K562 (cell line): Measurements from ENCODE around the gene PRSS50. TPM values are rescaled to one million over a fixed set of nuclear protein-coding genes. Genes with fewer than 3 reads are reported as not detected.

ENCODE experiments used
- ATAC-seq: fragments of 200-7000 bp; cut with Tn5 transposase; 3 replicates; pipeline ENCODE4 v1.9.1; 2020; ENCODE audit warnings: moderate library complexity
- BruUV-seq: library from RNA; stranded (reverse); fragments of 400-500 nt; replicated peaks from 2 replicates; lab custom pipeline; 2021; lab: Mats Ljungman, UMichigan
- CTCF ChIA-PET: fragments of 300-600 bp; formaldehyde crosslinking; extraction: SDS; loops from one replicate; lab custom pipeline; 2021; ENCODE audit warnings: low intra/inter-chr PET ratio; lab: Yijun Ruan, JAX
- POLR2A ChIA-PET: fragments of 300-600, 350-650 bp; sonication (Branson Sonifier 250); formaldehyde crosslinking; extraction: SDS; loops from one replicate; lab custom pipeline; 2021; ENCODE audit warnings: antibody characterized with exemption, inconsistent platforms; lab: Yijun Ruan, JAX
- DNase-seq, 4 experiments: peaks; one replicate each; pipeline versions ENCODE4 v3.0.0 to v3.0.0-alpha.2; 2011 to 2018; ENCODE audit warnings: low spot score in 3 of 4, mixed read lengths in 3 of 4; ENCODE audit errors: extremely low read depth in 1 of 4
- FAIRE-seq: peaks from 2 replicates; lab custom pipeline; 2011; peaks lifted over from hg19 to GRCh38; lab: Jason Lieb, UNC
- H2AFZ ChIP-seq: 2 replicates; pipeline ENCODE4 v1.6.0; 2011; ENCODE audit warnings: low read depth, low read length, control low read depth, inconsistent platforms
- H3K27ac ChIP-seq: fragments of 200-600 bp; 3 replicates; pipeline ENCODE4 v1.8.0; 2011; ENCODE audit warnings: low read depth, mild to moderate bottlenecking, control low read depth, inconsistent platforms, low read length, moderate library complexity, mixed read lengths; ENCODE audit errors: extremely low read depth
- H3K27me3 ChIP-seq, 2 experiments: fragments of 300-600 bp in 1 of 2; 2 replicates in 1 of 2; 3 replicates in 1 of 2; pipeline versions ENCODE4 v1.6.0 to v1.8.0; 2011; ENCODE audit warnings: inconsistent platforms in 2 of 2, low read length in 2 of 2, mild to moderate bottlenecking in 1 of 2, mixed read lengths in 1 of 2, moderate library complexity in 1 of 2; ENCODE audit not compliant: control insufficient read depth in 2 of 2, insufficient read depth in 2 of 2
- H3K36me3 ChIP-seq: fragments of 300-600 bp; 3 replicates; pipeline ENCODE4 v1.8.0; 2011; ENCODE audit warnings: mild to moderate bottlenecking, low read length, inconsistent platforms; ENCODE audit not compliant: control insufficient read depth, insufficient read depth
- H3K4me1 ChIP-seq, 2 experiments: fragments of 200-600 bp in 1 of 2; replicated peaks in 1 of 2; 2 replicates in 1 of 2; 3 replicates in 1 of 2; pipeline versions ENCODE4 v1.5.1 to v1.8.0; 2011; ENCODE audit warnings: inconsistent platforms in 2 of 2, low read length in 2 of 2, mild to moderate bottlenecking in 1 of 2, mixed read lengths in 1 of 2, moderate library complexity in 1 of 2; ENCODE audit not compliant: control insufficient read depth in 2 of 2, insufficient read depth in 2 of 2
- H3K4me2 ChIP-seq: 2 replicates; pipeline ENCODE4 v1.6.1; 2011; ENCODE audit warnings: low read length, control low read depth, inconsistent platforms, mixed read lengths; ENCODE audit not compliant: insufficient read depth
- H3K4me3 ChIP-seq: fragments of 200-600 bp; sonication (generic), shearing (Covaris generic); 2 replicates; pipeline ENCODE4 v1.5.1; 2016; ENCODE audit warnings: control low read depth, inconsistent platforms
- H3K79me2 ChIP-seq: fragments of 200-600 bp; 3 replicates; pipeline ENCODE4 v1.8.0; 2011; ENCODE audit warnings: low read length, inconsistent platforms; ENCODE audit not compliant: control insufficient read depth, insufficient read depth
- H3K9ac ChIP-seq, 2 experiments: 2 replicates each; pipeline versions ENCODE4 v1.6.0 to v1.6.1; 2011; ENCODE audit warnings: low read depth in 2 of 2, low read length in 2 of 2, control low read depth in 1 of 2, inconsistent platforms in 1 of 2, mild to moderate bottlenecking in 1 of 2, mixed read lengths in 1 of 2; ENCODE audit not compliant: insufficient read depth in 1 of 2
- H3K9me1 ChIP-seq: one replicate; pipeline ENCODE4 v1.6.0; 2011; ENCODE audit warnings: inconsistent platforms, mild to moderate bottlenecking, low read length, moderate library complexity; ENCODE audit not compliant: control insufficient read depth, insufficient read depth
- H3K9me3 ChIP-seq: replicated peaks from 2 replicates; pipeline ENCODE4 v1.5.1; 2011; ENCODE audit warnings: low read depth, low read length, inconsistent platforms; ENCODE audit not compliant: control insufficient read depth, insufficient read depth
- H4K20me1 ChIP-seq: replicated peaks from 2 replicates; pipeline ENCODE4 v1.6.1; 2011; ENCODE audit warnings: low read length, inconsistent platforms, mixed read lengths; ENCODE audit not compliant: control insufficient read depth, insufficient read depth
- CTCF ChIP-seq, 3 experiments: IDR thresholded peaks in 2 of 3; conservative IDR thresholded peaks in 1 of 3; 2 replicates each; pipeline ENCODE4 v1.5.1; 2011 to 2012; ENCODE audit warnings: low read length in 3 of 3, mild to moderate bottlenecking in 3 of 3, control low read depth in 2 of 3, improper control_type of control experiment in 1 of 3, inconsistent platforms in 1 of 3, low read depth in 1 of 3, mixed read lengths in 1 of 3, moderate library complexity in 1 of 3; ENCODE audit not compliant: insufficient read depth in 2 of 3
- KLF16 ChIP-seq: IDR thresholded peaks from 2 replicates; pipeline ENCODE4 v1.6.1; 2016; ENCODE audit warnings: antibody characterized with exemption
- MIER1 ChIP-seq: fragments of 450-650 bp; IDR thresholded peaks from 2 replicates; pipeline ENCODE4 v1.6.1; 2016; ENCODE audit warnings: antibody characterized with exemption, mild to moderate bottlenecking, low read depth
- POLR2A ChIP-seq: fragments of 450-650 bp; conservative IDR thresholded peaks from 2 replicates; pipeline ENCODE4 v1.6.1; 2016
- RBM34 ChIP-seq: fragments of 200-400 bp; formaldehyde crosslinking; IDR thresholded peaks from 2 replicates; pipeline ENCODE4 v1.6.1; 2018; ENCODE audit warnings: low read length, borderline replicate concordance; ENCODE audit not compliant: insufficient read depth
- SP1 ChIP-seq: sonication (generic); formaldehyde crosslinking; IDR thresholded peaks from 2 replicates; pipeline ENCODE4 v1.8.1; 2022; ENCODE audit warnings: mild to moderate bottlenecking, missing genetic modification reagents
- YY1 ChIP-seq, 3 experiments: IDR thresholded peaks; 2 replicates each; pipeline ENCODE4 v1.6.1; 2011; ENCODE audit warnings: low read length in 2 of 3, mild to moderate bottlenecking in 2 of 3, moderate library complexity in 2 of 3, borderline replicate concordance in 1 of 3, control low read depth in 1 of 3, low read depth in 1 of 3; ENCODE audit not compliant: insufficient read depth in 3 of 3, insufficient replicate concordance in 2 of 3, control insufficient read depth in 1 of 3, insufficient read length in 1 of 3; ENCODE audit errors: extremely low read depth in 1 of 3
- ZFP1 ChIP-seq: fragments of 450-650 bp; formaldehyde crosslinking; IDR thresholded peaks from 2 replicates; pipeline ENCODE4 v1.4.0; 2020; ENCODE audit warnings: mild to moderate bottlenecking, mixed read lengths
- ZNF444 ChIP-seq: fragments of 250-450 bp; sonication (Bioruptor Pico); IDR thresholded peaks from 2 replicates; pipeline ENCODE4 v1.4.0; 2020; ENCODE audit warnings: mild to moderate bottlenecking, moderate library complexity
- ZNF511 ChIP-seq: sonication (generic); formaldehyde crosslinking; IDR thresholded peaks from 2 replicates; pipeline ENCODE4 v1.8.0; 2022; ENCODE audit warnings: mild to moderate bottlenecking, missing genetic modification reagents
- ZNF551 ChIP-seq: fragments of 250-450 bp; sonication (Bioruptor Pico); IDR thresholded peaks from 2 replicates; pipeline ENCODE4 v1.5.0; 2021; ENCODE audit warnings: mild to moderate bottlenecking, moderate library complexity
- ZNF830 ChIP-seq: fragments of 250-450 bp; sonication (Bioruptor Pico); IDR thresholded peaks from 2 replicates; pipeline ENCODE4 v1.5.0; 2021; ENCODE audit warnings: mild to moderate bottlenecking
- WGBS: fragments of 100-300 bp; shearing (Covaris generic); methylation state at CpG from one replicate; pipeline ENCODE4 v1.1.6; 2016; ENCODE audit warnings: low coverage, mixed read lengths; ENCODE audit not compliant: insufficient coverage; ENCODE audit errors: missing lambda C conversion rate; 5-methylcytosine and 5-hydroxymethylcytosine counted together
- in situ Hi-C: fragments of 300-500 bp; cut with MboI; formaldehyde crosslinking; loops from 4 replicates; pipeline ENCODE4 v1.15.0; 2018; ENCODE audit warnings: inconsistent platforms, mixed read lengths
- intact Hi-C: fragments of 100-400 bp; cut with micrococcal nuclease; formaldehyde crosslinking; loops from 2 replicates; pipeline ENCODE4 v1.14.2; 2022
- polyA plus RNA-seq, 8 experiments: library from polyadenylated mRNA; depleted of rRNA in 4 of 8; stranded (reverse) in 5 of 8; unstranded in 3 of 8; fragments of >200 nt; fragmentation: Nextera tagmentation in 2 of 8; fragmentation: Illumina TruSeq in 1 of 8; extraction: Ambion mirVana in 2 of 8; extraction: Trizol in 1 of 8; gene quantifications; 2 replicates each; pipeline versions ENCODE4 v1.2.1 to v1.2.3, GENCODE V29; 2011 to 2014; ENCODE audit warnings: inconsistent platforms in 1 of 8, missing spikeins in 1 of 8
- total RNA-seq, 7 experiments: library from RNA; depleted of rRNA in 6 of 7; stranded (reverse); fragments of >200 nt in 6 of 7; fragmentation: Illumina TruSeq in 2 of 7; extraction: Trizol in 2 of 7; gene quantifications; 2 replicates each; pipeline versions ENCODE4 v1.2.1 to v1.2.3, GENCODE V29; 2011 to 2021; ENCODE audit warnings: low replicate concordance in 1 of 7

PRSS50 gene
- total and polyA plus RNA-seq, 9 of the 15 experiments (the other 6 are each of a cell fraction or from before 2014, with no cell fraction given), result 0.01 TPM; not detected in 8

- Histone ChIP-seq H4K20me1 (peaks cover 4% of the 10 kb centered on the region; the same call in 1 of the 2 replicates), H3K36me3 (no peaks in the 10 kb centered on the region), H2AFZ (no peak overlapping the region), H3K27me3 (peaks cover 12 to 25% of the 10 kb centered on the region in 2 experiments; a peak in 3 of 5 replicates), H3K4me1 (0 out of 5 replicates have a peak, but pooled peaks cover 0 to 4% of the 10 kb centered on the region in 2 experiments), H3K9me3 (no peaks in the 10 kb centered on the region), H3K4me2 (no peak overlapping the region), H3K27ac (no peak overlapping the region), H3K9me1 (no peaks in the 10 kb centered on the region), H3K79me2 (no peaks in the 10 kb centered on the region), H3K4me3 (no peak overlapping the region), H3K9ac (no peak overlapping the region)
- intact Hi-C loops, result no loop called here
- 0% methylated on average over 4 of the region's 4 CpGs for WGBS
- BruUV-seq, result no TSS peak
- CTCF ChIA-PET, result no interaction called here
- no peak for TF ChIP-seq POLR2A
- ATAC-seq (no peak), FAIRE-seq (no peak), DNase-seq (no peak)
- POLR2A ChIA-PET, result interaction anchor here (0.6 to 0.9 kb wide), 4 partner anchors 8 to 102 kb away, joined by 3 to 6 read pairs (median 4); no protein-coding TSS in a partner anchor
- in situ Hi-C loops, result no loop called here
Measured at GRCh38 chr3:46729038-46729437, 11.4 kb upstream of the PRSS50 start.

GRCh38 chr3:46725621-46726314 is 8.1 kb upstream of the PRSS50 start:
- BruUV-seq, result no TSS peak
- POLR2A ChIA-PET, result interaction anchor here (0.6 to 1.3 kb wide), 4 partner anchors 18 to 577 kb away, joined by 3 to 5 read pairs (median 3); no protein-coding TSS in a partner anchor
- intact Hi-C loops, result no loop called here
- no peak for TF ChIP-seq KLF16
- TF ChIP-seq ZNF444 (CRISPR knock-in tag), result no peak
- no peak for TF ChIP-seq ZNF551 (CRISPR knock-in tag)
- no peak for TF ChIP-seq CTCF (IDR thresholded peaks at IDR 0.05 in 2 of 3, conservative IDR thresholded peaks at IDR 0.05 in 1 of 3; ENCODE audit: insufficient read depth in 2 of 3, low read depth in 1 of 3, low read length in 3 of 3)
- no peak for TF ChIP-seq RBM34
- no peak for TF ChIP-seq MIER1
- no peak for TF ChIP-seq ZNF830 (CRISPR knock-in tag)
- TF ChIP-seq ZFP1 (CRISPR knock-in tag), result no peak
- TF ChIP-seq YY1 (IDR thresholded peaks at IDR 0.05; ENCODE audit: borderline replicate concordance in 1 of 3, control insufficient read depth in 1 of 3, extremely low read depth in 1 of 3, insufficient read depth in 3 of 3, insufficient read length in 1 of 3, insufficient replicate concordance in 2 of 3, low read depth in 1 of 3, low read length in 2 of 3), result no peak
- no peak for TF ChIP-seq SP1 (CRISPR knock-in tag)
- TF ChIP-seq ZNF511 (CRISPR knock-in tag), result no peak

More at GRCh38 chr3:46725621-46726314, 8.1 kb upstream of the PRSS50 start:
- Histone ChIP-seq H3K79me2 (no peaks in the 10 kb centered on the region), H3K4me2 (no peak overlapping the region), H3K27ac (no peak overlapping the region), H2AFZ (no peak overlapping the region), H3K9ac (no peak overlapping the region), H3K4me3 (no peak overlapping the region), H3K4me1 (0 out of 5 replicates have a peak, but pooled peaks cover 0 to 4% of the 10 kb centered on the region in 2 experiments), H3K9me1 (no peaks in the 10 kb centered on the region), H3K27me3 (peaks cover 8 to 21% of the 10 kb centered on the region in 2 experiments; a peak in 3 of 5 replicates), H3K36me3 (no peaks in the 10 kb centered on the region), H4K20me1 (no peaks in the 10 kb centered on the region), H3K9me3 (no peaks in the 10 kb centered on the region)
- WGBS, result 3% methylated on average over 6 of the region's 6 CpGs
- ATAC-seq (no peak), DNase-seq (no peak), FAIRE-seq (no peak)
- CTCF ChIA-PET, result no interaction called here
- in situ Hi-C loops, result no loop called here
